Measurements from ENCODE around the gene NSMCE4A.
"Not testable (repeated sequence)": the region's sequence is repeated elsewhere in the genome, so short reads cannot be mapped to it uniquely, and the experiment has no call there.

The NSMCE4A gene

GRCh38 chr10:121988361-121989324 is 13.6 kb upstream of the NSMCE4A start, which contains the start of gene TACC2:
TSS of gene TACC2 (plus strand) at chr10:121989163. CDS start at chr10:122021982, 32,819 bp downstream.
- DNase-seq: no peak

GRCh38 chr10:121984463-121984862 is 9.4 kb upstream of the NSMCE4A start:
- no peak for DNase-seq

GRCh38 chr10:121983852-121984251 is 8.8 kb upstream of the NSMCE4A start:
- DNase-seq: no peak

GRCh38 chr10:121981346-121981745 is 6.3 kb upstream of the NSMCE4A start:
- no peak for DNase-seq

- DNase-seq: no peak
Measured at GRCh38 chr10:121978511-121978910, 3.5 kb upstream of the NSMCE4A start.

GRCh38 chr10:121976607-121977006 is 1.6 kb upstream of the NSMCE4A start:
- DNase-seq: no peak

GRCh38 chr10:121975295-121976086 is 474 bp upstream of the NSMCE4A start:
- DNase-seq: no peak

- peak; percentile 7 for DNase-seq
Measured at GRCh38 chr10:121974019-121974534, 940 bp downstream of the NSMCE4A start.

GRCh38 chr10:121969086-121969485 is 5.9 kb downstream of the NSMCE4A start:
- not testable (repeated sequence) for DNase-seq

- no peak for DNase-seq
Measured at GRCh38 chr10:121965996-121966395, 9.0 kb downstream of the NSMCE4A start.

GRCh38 chr10:121961456-121961855 is 13.6 kb downstream of the NSMCE4A start:
- no peak for DNase-seq

GRCh38 chr10:121959671-121960070 is 15.3 kb downstream of the NSMCE4A start:
- no peak for DNase-seq

GRCh38 chr10:121956111-121957061 is 18.6 kb downstream of the NSMCE4A start:
- no peak for DNase-seq

GRCh38 chr10:121952226-121952625 is 22.8 kb downstream of the NSMCE4A start:
- no peak for DNase-seq

- DNase-seq: no peak
Measured at GRCh38 chr10:121949451-121949850, 25.6 kb downstream of the NSMCE4A start.

GRCh38 chr10:121949049-121949448 is 26.0 kb downstream of the NSMCE4A start:
- DNase-seq: no peak

- no peak for DNase-seq
Measured at GRCh38 chr10:121947343-121948330, 27.4 kb downstream of the NSMCE4A start.

GRCh38 chr10:121942749-121943416 is 32.1 kb downstream of the NSMCE4A start:
- DNase-seq: no peak

- DNase-seq: no peak
Measured at GRCh38 chr10:121941532-121941931, 33.5 kb downstream of the NSMCE4A start.

- DNase-seq: no peak
Measured at GRCh38 chr10:121936295-121936694, 38.7 kb downstream of the NSMCE4A start.

All from activated CD4-positive, alpha-beta T cell treated with anti-CD3 and anti-CD28 coated beads, Interleukin-2, amount 50 U/mL, for 1 hour (primary cell).